Pancreas (tissue), 10 donors: Measurements from ENCODE around the gene ACAP3. TPM values are rescaled to one million over a fixed set of nuclear protein-coding genes. Genes with fewer than 3 reads are reported as not detected.

ENCODE experiments used
- ATAC-seq, 4 donors: fragments of 200-7000 bp; cut with Tn5 transposase; one replicate each; pipeline versions ENCODE4 v1.8.0 to v1.9.1; 2020; ENCODE audit warnings: mild to moderate bottlenecking in 4 of 4, moderate library complexity in 4 of 4
- DNase-seq, 6 donors: peaks; one replicate each; pipeline ENCODE4 v3.0.0-alpha.2; 2020
- FAIRE-seq: peaks from 2 replicates; lab custom pipeline; 2012; peaks lifted over from hg19 to GRCh38; lab: Jason Lieb, UNC
- H3K27ac ChIP-seq, 4 donors: fragments of 200-600 bp; sonication (generic); 1 replicate in 3 of 4; 2 replicates in 1 of 4; pipeline versions ENCODE4 v1.5.0 to v1.8.0; 2020
- H3K27me3 ChIP-seq, 4 donors: fragments of 200-600 bp; one replicate each; pipeline ENCODE4 v1.8.0; 2021
- H3K36me3 ChIP-seq, 3 donors: fragments of 200-600 bp; sonication (generic) in 1 of 3; one replicate each; pipeline versions ENCODE4 v1.5.0 to v1.8.0; 2020 to 2021
- H3K4me1 ChIP-seq, 3 donors: fragments of 200-600 bp; one replicate each; pipeline ENCODE4 v1.8.0; 2021
- H3K4me3 ChIP-seq, 4 donors: fragments of 200-600 bp; sonication (generic) in 2 of 4; one replicate each; pipeline versions ENCODE4 v1.5.0 to v1.8.0; 2020 to 2021
- H3K9me3 ChIP-seq, 4 donors: fragments of 200-600 bp; one replicate each; pipeline ENCODE4 v1.8.0; 2021
- CTCF ChIP-seq, 4 donors: fragments of 200-600 bp; sonication (generic) in 3 of 4; IDR thresholded peaks; one replicate each; pipeline versions ENCODE4 v1.5.0 to v1.8.0; 2021; ENCODE audit warnings: antibody characterized with exemption in 4 of 4
- WGBS, 2 donors: extraction: QIAGEN DNeasy Blood & Tissue Kit; methylation state at CpG; one replicate each; pipeline ENCODE4 v1.1.7; 2013; 5-methylcytosine and 5-hydroxymethylcytosine counted together
- intact Hi-C, 3 donors: fragments of 100-400 bp; cut with DNase I; formaldehyde crosslinking; loops; one replicate each; pipeline versions ENCODE4 v1.11.1 to v1.14.2; 2022
- polyA plus RNA-seq, 2 donors: library from polyadenylated mRNA; stranded (reverse); fragments of 200-250 nt; gene quantifications; one replicate each; pipeline ENCODE4 v1.2.3, GENCODE V29; 2013
- total RNA-seq, 6 donors: library from RNA; stranded (reverse); fragmentation: NEBNext Ultra II Directional in 4 of 6; extraction: Animal tissue kit (Norgen Biotek cat#: 25700) in 4 of 6; gene quantifications; one replicate each; pipeline versions ENCODE4 v1.2.1 to v1.2.4, GENCODE V29; 2021 to 2023
- donor health status: healthy with polysubstance abuse.
- donor health status: DM: no; HTN: no; CAD: no; lungs with moderate emphysema.
- donor health status: DM: no; HTN: no; CAD: no.
- donor health status: control.
- donor health status: control.
- donor health status: Bipolar disorder and iron deficiency.
- donor health status: DM: yes; HTN: yes; CAD: no.
- donor health status: DM: no; HTN: no; CAD: no.
- donor health status: DM: no; HTN: no; CAD: no.
- donor health status: DM: yes; HTN: yes; CAD: no.

Gene ACAP3
- total and polyA plus RNA-seq, 8 donors, result 15.2 to 133 (median 21.4) TPM

GRCh38 chr1:1340791-1341548 is 33.2 kb upstream of the ACAP3 start:
- Histone ChIP-seq H3K36me3 (peaks cover 0 to 22% (median 5%) of the 10 kb centered on the region in 3 donors), H3K27me3 (no peaks in the 10 kb centered on the region), H3K9me3 (no peaks in the 10 kb centered on the region), H3K4me1 (peaks cover under 1 to 8% (median 2%) of the 10 kb centered on the region in 3 donors), H3K4me3 (no peak overlapping the region), H3K27ac (no peak overlapping the region)
- intact Hi-C loops, result no loop called here
- DNase-seq (no peak), ATAC-seq (no peak), FAIRE-seq (no peak)
- WGBS, 2 donors, result 90 to 92% methylated on average over 36 of the region's 36 CpGs
- TF ChIP-seq CTCF (IDR thresholded peaks at IDR 0.05), result no peak

GRCh38 chr1:1340185-1340584 is 32.5 kb upstream of the ACAP3 start:
- Histone ChIP-seq H3K9me3 (no peaks in the 10 kb centered on the region), H3K27ac (no peak overlapping the region), H3K4me3 (no peak overlapping the region), H3K36me3 (peaks cover 0 to 22% (median 5%) of the 10 kb centered on the region in 3 donors), H3K27me3 (no peaks in the 10 kb centered on the region), H3K4me1 (peaks cover 0 to 1% (median 0%) of the 10 kb centered on the region in 3 donors)
- no peak for FAIRE-seq
- intact Hi-C loops, result no loop called here
- no peak for TF ChIP-seq CTCF (IDR thresholded peaks at IDR 0.05)
- no peak for DNase-seq
- WGBS, 2 donors, result 91 to 93% methylated on average over 23 of the region's 23 CpGs
- ATAC-seq, result no peak

GRCh38 chr1:1338278-1338677 is 30.5 kb upstream of the ACAP3 start:
- FAIRE-seq, result no peak
- no peaks in the 10 kb centered on the region for H3K9me3 ChIP-seq
- WGBS, 2 donors, result 96% methylated on average over 33 to 36 of the region's 36 CpGs
- no peak for DNase-seq
- no peak for ATAC-seq
- no peaks in the 10 kb centered on the region for H3K27me3 ChIP-seq
- H3K4me3 ChIP-seq, result no peak overlapping the region
- peaks cover 0 to 22% (median 5%) of the 10 kb centered on the region in 3 donors for H3K36me3 ChIP-seq
- no peak for TF ChIP-seq CTCF (IDR thresholded peaks at IDR 0.05)
- no peak overlapping the region for H3K27ac ChIP-seq
- no peaks in the 10 kb centered on the region for H3K4me1 ChIP-seq
- intact Hi-C loops, result no loop called here

- Histone ChIP-seq H3K27me3 (no peaks in the 10 kb centered on the region), H3K36me3 (peaks cover 0 to 22% (median 5%) of the 10 kb centered on the region in 3 donors), H3K4me3 (no peak overlapping the region), H3K27ac (no peak overlapping the region), H3K4me1 (no peaks in the 10 kb centered on the region), H3K9me3 (no peaks in the 10 kb centered on the region)
- intact Hi-C loops, result no loop called here
- FAIRE-seq (no peak), ATAC-seq (peak in 2 of 4 donors; percentile 47 to 51), DNase-seq (no peak)
- TF ChIP-seq CTCF (IDR thresholded peaks at IDR 0.05), result no peak
- WGBS, 2 donors, result 84 to 86% methylated on average over 14 to 18 of the region's 18 CpGs
Observed at GRCh38 chr1:1337793-1338147, 30.0 kb upstream of the ACAP3 start.
